ENCODE results near the gene ANKRD52.
"Not testable (repeated sequence)": the region's sequence is repeated elsewhere in the genome, so short reads cannot be mapped to it uniquely, and the experiment has no call there.

The ANKRD52 gene

DNA sequence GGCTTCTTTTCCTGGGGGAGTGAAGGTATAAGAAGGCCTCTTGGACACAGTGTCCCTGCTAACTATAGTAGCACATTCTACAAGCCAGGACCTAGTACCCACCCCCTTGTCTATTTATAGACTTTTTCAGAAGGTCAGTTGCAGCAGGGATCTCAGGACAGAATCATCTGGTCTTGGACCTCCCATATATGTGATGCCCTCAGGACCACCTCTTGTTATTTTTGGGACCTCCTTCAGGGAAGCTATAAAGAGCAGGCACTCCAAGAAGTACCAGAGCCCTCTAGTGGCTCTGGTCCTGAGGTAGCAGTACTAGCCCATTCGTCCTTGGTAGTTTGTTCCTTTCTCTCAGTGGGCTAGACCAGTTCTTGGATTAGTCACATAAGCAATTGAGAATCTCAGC lies 12.8 kb upstream of the ANKRD52 start:
- no peak for DNase-seq

DNA sequence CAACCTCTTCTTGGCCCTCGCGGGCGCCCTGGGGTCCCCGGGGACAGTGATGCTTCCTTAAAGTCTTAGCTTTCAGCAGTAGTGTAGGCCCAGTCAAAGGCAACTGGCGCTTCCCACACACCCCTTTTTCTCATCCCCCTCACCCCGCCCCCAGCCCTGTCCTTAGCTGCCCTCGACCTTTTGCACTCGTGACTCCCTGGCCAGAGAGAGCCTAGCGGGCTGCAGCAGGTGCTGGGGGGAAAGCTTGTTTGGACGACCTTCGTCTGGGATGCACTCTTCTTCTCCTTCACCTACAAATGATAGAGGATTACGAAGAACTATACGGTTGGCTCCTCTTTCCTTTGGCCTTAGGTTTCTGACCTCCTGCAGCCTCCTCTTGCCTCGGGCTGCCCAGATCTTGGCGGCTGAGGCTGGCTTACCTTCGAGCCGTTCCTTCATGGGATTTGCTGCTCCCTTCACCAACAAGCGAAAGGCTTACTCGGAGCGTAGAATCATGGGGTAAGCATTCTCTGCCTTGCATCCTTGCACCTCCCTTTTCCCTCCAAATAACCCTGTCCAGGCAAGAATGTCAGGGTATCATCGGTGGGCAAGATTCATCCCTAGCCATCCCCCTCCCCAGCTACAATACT lies 9.4 kb upstream of the ANKRD52 start:
- DNase-seq = no peak

GRCh38 chr12:56266693-56267442 lies 8.7 kb upstream of the ANKRD52 start, which contains the start of gene COQ10A:
COQ10A (plus strand) TSS chr12:56266942; CDS start chr12:56267119, 177 bp downstream.
- DNase-seq = peak; percentile 85 to 91

GRCh38 chr12:56266068-56266692 lies 8.0 kb upstream of the ANKRD52 start:
- not testable (repeated sequence) for DNase-seq

DNA sequence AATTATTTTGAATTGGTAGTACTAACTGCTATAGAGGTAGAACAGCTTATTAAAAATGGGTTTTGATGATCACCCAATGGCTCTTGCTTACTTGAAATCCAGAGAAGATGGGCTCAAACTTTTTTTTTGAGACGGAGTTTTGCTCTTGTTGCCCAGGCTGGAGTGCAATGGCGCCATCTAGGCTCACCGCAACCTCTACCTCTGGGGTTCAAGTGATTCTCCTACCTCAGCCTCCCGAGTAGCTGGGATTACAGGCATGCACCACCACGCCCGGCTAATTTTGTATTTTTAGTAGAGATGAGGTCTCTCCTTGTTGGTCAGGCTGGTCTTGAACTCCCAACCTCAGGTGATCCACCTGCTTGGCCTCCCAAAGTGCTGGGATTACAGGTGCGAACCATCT lies 4.8 kb upstream of the ANKRD52 start:
- not testable (repeated sequence) for DNase-seq

DNA sequence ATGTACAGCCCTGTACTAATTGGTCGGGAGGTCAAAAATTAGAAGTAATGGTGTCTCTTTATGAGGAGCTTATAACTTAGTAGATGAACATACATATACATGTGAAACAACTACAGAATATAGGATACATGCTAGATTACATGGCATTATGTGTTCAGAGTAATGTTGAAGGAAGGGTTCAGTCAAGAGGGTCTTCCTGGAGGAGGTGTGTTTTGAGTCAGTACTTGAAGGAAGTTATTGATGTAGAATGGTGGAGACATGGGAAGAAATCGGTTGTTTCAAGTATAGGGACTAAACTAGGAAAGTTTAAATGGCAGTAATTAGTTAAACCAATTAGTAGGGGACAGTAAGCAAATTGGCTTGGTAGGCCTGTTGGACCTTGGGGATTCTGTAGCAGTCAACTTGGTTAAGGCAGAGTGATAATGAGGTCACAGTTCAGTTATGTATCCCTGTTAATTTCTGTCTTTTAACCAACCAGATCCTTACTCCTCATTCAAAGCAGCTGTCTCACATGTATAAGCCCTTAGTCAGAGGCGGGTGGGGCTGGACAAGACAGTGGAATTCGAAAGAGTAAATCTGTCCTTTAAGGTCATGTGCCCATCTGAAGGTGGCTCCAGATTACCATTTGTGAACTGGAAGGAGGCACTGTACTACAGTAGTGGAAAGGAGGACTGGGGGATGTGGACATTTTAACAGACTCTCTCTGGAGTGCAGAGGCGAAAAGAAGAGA lies 3.5 kb upstream of the ANKRD52 start:
- no peak for DNase-seq

GRCh38 chr12:56260921-56261320 lies 2.7 kb upstream of the ANKRD52 start:
- DNase-seq = no peak

- DNase-seq = no peak
Observed at GRCh38 chr12:56260380-56260779, 2.2 kb upstream of the ANKRD52 start.

- no peak for DNase-seq
Observed at GRCh38 chr12:56258820-56259183, 618 bp upstream of the ANKRD52 start.

DNA sequence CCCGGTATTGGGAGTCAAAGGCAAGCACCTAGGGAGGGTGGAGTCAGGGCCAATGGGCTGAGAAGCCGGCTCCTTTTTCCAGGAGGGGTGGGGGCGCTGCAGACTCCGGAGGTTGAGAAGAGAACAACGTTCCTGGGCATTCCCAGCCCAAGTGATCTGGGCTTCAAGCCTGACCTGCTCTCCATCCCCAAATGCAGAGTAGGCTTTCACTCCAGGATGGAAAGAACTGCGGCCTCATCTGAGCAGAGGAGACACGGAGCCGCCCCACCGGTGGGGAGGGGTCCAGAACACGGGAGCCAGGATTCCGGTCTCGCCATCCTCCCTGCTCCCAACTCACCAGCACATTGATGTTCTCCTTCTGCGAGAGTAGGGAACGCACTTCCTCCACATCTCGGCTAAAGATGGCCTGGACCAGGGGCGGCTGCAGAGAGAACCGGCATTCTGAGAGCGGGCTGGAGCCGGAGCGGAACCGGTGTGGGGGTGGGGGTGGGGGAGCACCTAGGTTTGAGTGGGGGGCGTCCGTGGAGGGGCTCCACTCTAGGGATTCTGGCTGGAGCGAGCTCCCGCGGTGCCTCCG lies 605 bp downstream of the ANKRD52 start:
- no peak for DNase-seq

DNA sequence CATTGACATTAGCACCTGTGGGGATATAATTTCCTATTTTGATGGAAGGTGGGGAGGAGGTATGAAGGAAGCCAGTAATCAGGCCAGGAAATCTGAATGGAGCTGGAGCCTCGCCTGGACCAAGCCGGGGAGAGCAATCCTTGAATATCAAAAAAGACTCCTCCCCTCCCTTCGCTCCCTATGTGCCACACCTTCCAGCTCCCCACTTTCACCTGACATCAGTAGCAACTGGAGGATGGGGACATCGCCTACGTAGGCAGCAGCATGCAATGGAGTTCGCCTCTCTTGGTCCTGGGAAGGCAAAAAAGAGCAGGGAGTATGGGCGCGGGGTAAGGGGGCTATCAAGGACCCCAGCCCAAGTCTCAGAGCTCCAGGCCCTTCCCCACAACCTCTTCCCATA lies 1.1 kb downstream of the ANKRD52 start:
- DNase-seq = no peak

DNA sequence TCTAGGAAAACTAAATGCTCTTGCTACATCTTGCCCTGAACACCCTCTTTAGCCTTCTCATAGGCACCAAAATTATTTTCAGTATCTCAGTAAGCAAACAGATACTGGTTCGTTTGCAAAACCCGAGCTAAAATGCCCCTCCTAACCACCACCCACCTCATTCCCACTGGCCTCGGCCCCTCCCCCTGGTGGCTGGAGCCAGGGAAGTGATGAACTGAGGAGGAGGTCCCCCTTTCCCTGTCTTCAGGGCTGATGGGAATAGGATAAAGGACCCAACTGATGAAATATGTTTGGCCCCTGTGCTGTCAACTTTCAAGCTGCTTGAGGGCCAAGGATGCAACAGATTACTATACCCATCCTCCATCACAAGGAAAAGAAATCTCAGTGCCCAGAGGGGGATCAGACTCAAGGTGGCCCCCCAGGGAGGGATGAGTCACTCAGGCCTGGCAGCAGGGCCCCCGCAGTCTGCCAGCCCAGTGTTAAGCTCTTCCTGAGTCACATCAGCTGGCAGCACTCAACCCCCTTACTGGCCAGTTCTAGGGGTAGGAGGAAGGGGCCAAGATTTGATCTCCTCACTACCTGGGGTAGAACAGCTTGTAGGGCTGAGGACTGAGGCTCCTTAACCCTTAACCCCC lies 1.7 kb downstream of the ANKRD52 start:
- no peak for DNase-seq

DNA sequence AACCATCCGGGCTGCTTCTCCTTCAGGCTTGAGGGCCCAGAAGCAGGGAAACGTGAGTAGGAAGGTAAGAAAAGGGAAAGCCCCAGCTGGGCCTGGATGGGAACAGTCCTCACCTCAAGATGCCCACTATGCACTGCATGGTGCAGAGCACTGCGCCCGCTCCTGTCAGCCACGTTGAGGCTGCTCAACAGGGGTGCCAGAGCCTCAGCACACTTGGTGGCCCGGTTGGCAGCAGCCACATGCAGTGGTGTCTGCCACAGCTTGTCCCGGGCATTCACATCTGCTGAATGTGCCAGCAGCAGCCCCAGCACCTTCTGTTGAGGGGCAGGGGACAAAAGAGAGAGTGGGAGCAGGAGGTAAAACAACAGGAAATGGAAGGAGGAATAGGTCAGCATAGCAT lies 2.5 kb downstream of the ANKRD52 start:
- no peak for DNase-seq

DNA sequence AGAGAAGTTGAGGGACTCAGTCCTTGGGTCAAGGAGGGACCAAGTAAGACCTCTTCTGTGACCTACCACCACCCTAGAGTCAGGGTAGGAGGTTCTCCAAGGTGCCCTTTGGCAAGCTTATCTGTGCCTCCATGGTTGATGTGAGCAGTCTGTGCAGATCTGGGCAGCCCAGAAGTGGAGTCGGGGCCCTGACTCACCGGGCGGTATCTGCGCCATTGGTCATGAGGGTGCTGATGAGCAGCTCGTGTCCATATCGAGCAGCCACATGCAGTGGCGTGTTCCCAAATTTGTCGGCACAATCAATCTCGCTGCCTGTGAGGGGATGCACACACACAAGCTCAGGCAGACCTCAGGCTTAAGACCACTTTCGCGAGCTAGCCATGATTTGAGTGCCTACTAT lies 5.1 kb downstream of the ANKRD52 start:
- DNase-seq = no peak

GRCh38 chr12:56252649-56253048 lies 5.5 kb downstream of the ANKRD52 start:
- DNase-seq = no peak

GRCh38 chr12:56248711-56249110 lies 9.5 kb downstream of the ANKRD52 start:
- no peak for DNase-seq

- no peak for DNase-seq
Observed at GRCh38 chr12:56247923-56248322, 10.3 kb downstream of the ANKRD52 start.

GRCh38 chr12:56244494-56244893 lies 13.7 kb downstream of the ANKRD52 start:
- DNase-seq = no peak

DNA sequence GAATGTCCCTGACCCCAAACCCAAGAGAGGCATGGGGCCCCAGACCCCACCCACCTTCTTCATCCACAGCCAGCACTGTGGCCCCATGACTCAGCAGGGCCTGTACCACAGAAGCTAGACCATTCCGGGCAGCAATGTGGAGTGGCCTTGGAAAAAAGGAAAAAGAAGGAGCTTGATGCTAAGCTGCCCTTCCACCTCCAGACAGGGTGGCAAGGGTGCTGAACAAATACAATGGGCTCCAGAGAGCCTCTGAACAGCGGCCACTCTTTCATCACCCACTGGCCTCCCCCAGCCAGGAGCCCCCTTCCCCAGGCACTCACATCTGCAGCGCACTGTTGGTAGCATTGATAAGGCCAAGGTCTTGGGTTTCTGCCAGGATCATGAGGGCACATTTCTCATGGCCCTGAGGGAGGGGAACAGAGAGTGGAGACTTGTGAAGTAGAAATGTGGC lies 14.4 kb downstream of the ANKRD52 start:
- DNase-seq = no peak

DNA sequence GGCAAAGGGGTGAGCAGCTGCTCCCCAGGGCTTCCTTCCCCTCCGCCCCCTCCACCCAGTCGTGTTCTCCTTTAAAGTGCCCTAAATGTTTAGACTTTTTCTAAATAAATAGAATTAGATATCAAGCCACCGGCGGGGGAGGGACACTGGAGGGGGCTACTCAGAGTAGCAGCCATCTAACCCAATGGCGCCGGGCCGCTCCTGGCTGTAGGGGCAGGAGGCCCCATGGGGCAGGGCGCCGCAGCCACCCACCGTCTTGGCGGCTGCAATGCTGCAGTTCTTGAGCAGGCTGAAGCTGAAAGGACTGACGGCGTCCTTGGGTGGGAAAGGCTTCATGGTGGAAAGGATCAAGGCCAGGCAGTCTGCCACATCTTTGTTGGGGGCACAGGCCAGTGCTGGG lies 15.2 kb downstream of the ANKRD52 start:
- no peak for DNase-seq

- no peak for DNase-seq
Observed at GRCh38 chr12:56241424-56242303, 16.5 kb downstream of the ANKRD52 start.

- DNase-seq = no peak
Observed at GRCh38 chr12:56237552-56237951, 20.6 kb downstream of the ANKRD52 start.

Measured in activated CD4-positive, alpha-beta T cell treated with anti-CD3 and anti-CD28 coated beads for 4 hours (primary cell).